HepG2 (cell line): Measurements from ENCODE around the gene MDM4. TPM values are rescaled to one million over a fixed set of nuclear protein-coding genes. Genes with fewer than 3 reads are reported as not detected.

ENCODE experiments used
- DNMT3B ChIP-seq: conservative IDR thresholded peaks from 2 replicates; pipeline ENCODE4 v1.6.1; 2016; ENCODE audit warnings: missing biosample characterization, control low read depth
- GATAD1 ChIP-seq: IDR thresholded peaks from 2 replicates; pipeline ENCODE4 v1.6.1; 2016; ENCODE audit warnings: missing genetic modification reagents, missing compliant biosample characterization
- ISL2 ChIP-seq: sonication (generic); formaldehyde crosslinking; IDR thresholded peaks from 2 replicates; pipeline ENCODE4 v1.5.0; 2020; ENCODE audit warnings: missing genetic modification reagents
- KDM1A ChIP-seq: IDR thresholded peaks from 2 replicates; pipeline ENCODE4 v1.6.1; 2016; ENCODE audit warnings: missing compliant biosample characterization
- KLF16 ChIP-seq, 2 experiments: sonication (generic) in 1 of 2; formaldehyde crosslinking in 1 of 2; IDR thresholded peaks; 2 replicates each; pipeline versions ENCODE4 v1.6.1 to v1.8.0; 2016 to 2023; ENCODE audit warnings: missing genetic modification reagents in 2 of 2, missing compliant biosample characterization in 1 of 2
- KLF6 ChIP-seq: IDR thresholded peaks from 2 replicates; pipeline ENCODE4 v1.8.0; 2016; ENCODE audit warnings: missing biosample characterization, missing genetic modification reagents
- KLF9 ChIP-seq: IDR thresholded peaks from 2 replicates; pipeline ENCODE4 v1.6.1; 2016; ENCODE audit warnings: low read depth
- MIXL1 ChIP-seq: IDR thresholded peaks from 2 replicates; pipeline ENCODE4 v1.6.1; 2016
- MXD4 ChIP-seq: IDR thresholded peaks from 2 replicates; pipeline ENCODE4 v1.6.1; 2016; ENCODE audit warnings: mild to moderate bottlenecking, missing biosample characterization, missing genetic modification reagents
- RELA ChIP-seq: sonication (generic); formaldehyde crosslinking; IDR thresholded peaks from 2 replicates; pipeline ENCODE4 v1.4.0; 2020; ENCODE audit warnings: missing genetic modification reagents
- ZC3H4 ChIP-seq: sonication (generic); formaldehyde crosslinking; IDR thresholded peaks from 2 replicates; pipeline ENCODE4 v1.4.0; 2020; ENCODE audit warnings: missing genetic modification reagents, borderline replicate concordance
- ZFP90 ChIP-seq: sonication (generic); formaldehyde crosslinking; IDR thresholded peaks from 2 replicates; pipeline ENCODE4 v1.8.0; 2022; ENCODE audit warnings: missing genetic modification reagents, mild to moderate bottlenecking, inconsistent platforms, borderline replicate concordance
- ZKSCAN5 ChIP-seq: sonication (generic); formaldehyde crosslinking; IDR thresholded peaks from 2 replicates; pipeline ENCODE4 v1.5.1; 2020; ENCODE audit warnings: mild to moderate bottlenecking, missing genetic modification reagents
- ZNF383 ChIP-seq: sonication (generic); formaldehyde crosslinking; IDR thresholded peaks from 2 replicates; pipeline ENCODE4 v1.4.0; 2020; ENCODE audit warnings: missing genetic modification reagents, mild to moderate bottlenecking, borderline replicate concordance
- ZNF75D ChIP-seq: sonication (generic); formaldehyde crosslinking; IDR thresholded peaks from 2 replicates; pipeline ENCODE4 v1.8.1; 2023; ENCODE audit warnings: missing genetic modification reagents, mild to moderate bottlenecking, borderline replicate concordance
- ZNF879 ChIP-seq: sonication (generic); formaldehyde crosslinking; IDR thresholded peaks from 2 replicates; pipeline ENCODE4 v1.8.1; 2023; ENCODE audit warnings: missing genetic modification reagents
- ZZZ3 ChIP-seq: sonication (generic); formaldehyde crosslinking; IDR thresholded peaks from 2 replicates; pipeline ENCODE4 v1.4.0; 2020; ENCODE audit warnings: missing genetic modification reagents, mild to moderate bottlenecking, borderline replicate concordance
- polyA plus RNA-seq, 8 experiments: library from polyadenylated mRNA; depleted of rRNA in 3 of 8; stranded (reverse) in 7 of 8; unstranded in 1 of 8; fragments of >200 nt; fragmentation: Illumina TruSeq in 4 of 8; extraction: Trizol in 4 of 8; gene quantifications; 2 replicates each; pipeline versions ENCODE4 v1.2.1 to v1.2.3, GENCODE V29; 2011 to 2016; ENCODE audit warnings: low read depth in 4 of 8, missing spikeins in 1 of 8, mixed read lengths in 1 of 8; ENCODE audit not compliant: insufficient read depth in 1 of 8
- total RNA-seq, 5 experiments: library from RNA; depleted of rRNA; stranded (reverse); fragments of >200 nt; fragmentation: Illumina TruSeq; extraction: Trizol; gene quantifications; 2 replicates each; pipeline ENCODE4 v1.2.3, GENCODE V29; 2016; ENCODE audit warnings: low read depth in 1 of 5
- TF ChIP-seq, protein P1 (sequence below), 2 experiments: sonication (generic) in 1 of 2; formaldehyde crosslinking in 1 of 2; IDR thresholded peaks; 2 replicates each; pipeline versions ENCODE4 v1.4.0 to v1.6.1; 2018 to 2020; ENCODE audit warnings: missing genetic modification reagents in 2 of 2, borderline replicate concordance in 1 of 2, low read depth in 1 of 2, mild to moderate bottlenecking in 1 of 2, missing biosample characterization in 1 of 2
- TF ChIP-seq, protein P2 (sequence below): sonication (generic); formaldehyde crosslinking; IDR thresholded peaks from 2 replicates; pipeline ENCODE4 v1.9.0; 2021; ENCODE audit warnings: missing genetic modification reagents, mild to moderate bottlenecking, borderline replicate concordance
- TF ChIP-seq, protein P3 (sequence below): IDR thresholded peaks from 2 replicates; pipeline ENCODE4 v1.6.1; 2012; ENCODE audit warnings: low read depth, low read length, improper control_type of control experiment
- TF ChIP-seq, protein P4 (sequence below): sonication (generic); formaldehyde crosslinking; IDR thresholded peaks from 2 replicates; pipeline ENCODE4 v1.8.1; 2023; ENCODE audit warnings: mild to moderate bottlenecking, inconsistent platforms, moderate library complexity, missing genetic modification reagents, borderline replicate concordance
- TF ChIP-seq, protein P5 (sequence below): sonication (generic); formaldehyde crosslinking; IDR thresholded peaks from 2 replicates; pipeline ENCODE4 v1.8.0; 2022; ENCODE audit warnings: mild to moderate bottlenecking, missing genetic modification reagents; ENCODE audit not compliant: insufficient replicate concordance
- TF ChIP-seq, protein P6 (sequence below): sonication (generic); formaldehyde crosslinking; IDR thresholded peaks from 2 replicates; pipeline ENCODE4 v1.8.1; 2023; ENCODE audit warnings: mild to moderate bottlenecking, missing genetic modification reagents

Gene MDM4
- total and polyA plus RNA-seq, 2 of the 13 experiments (the other 11 are each of a cell fraction or from before 2014, with no cell fraction given): 14.9 to 19.0 TPM

DNA sequence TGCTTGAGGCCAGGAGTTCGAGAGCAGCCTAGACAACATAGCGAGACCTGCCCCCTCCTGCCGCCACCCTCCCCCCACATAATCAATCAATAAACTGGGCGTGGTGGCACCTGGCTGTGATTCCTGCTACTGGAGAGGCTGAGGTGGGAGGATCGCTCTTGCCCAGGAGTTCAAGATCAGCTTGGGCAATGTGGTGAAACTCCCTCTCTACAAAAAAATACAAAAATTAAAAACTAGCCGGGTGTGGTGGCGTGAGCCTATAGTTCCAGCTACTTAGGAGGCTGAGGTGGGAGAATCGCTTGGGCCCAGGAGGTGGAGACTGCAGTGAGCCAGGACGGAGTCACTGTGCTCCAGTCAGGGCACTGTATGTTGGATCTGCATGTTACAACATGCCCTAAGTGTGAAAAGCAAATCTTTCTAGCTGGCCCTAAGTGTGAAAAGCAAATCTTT lies 7.0 kb upstream of the MDM4 start (continued):
- TF ChIP-seq ZZZ3: no peak
- TF ChIP-seq, protein P1, sequence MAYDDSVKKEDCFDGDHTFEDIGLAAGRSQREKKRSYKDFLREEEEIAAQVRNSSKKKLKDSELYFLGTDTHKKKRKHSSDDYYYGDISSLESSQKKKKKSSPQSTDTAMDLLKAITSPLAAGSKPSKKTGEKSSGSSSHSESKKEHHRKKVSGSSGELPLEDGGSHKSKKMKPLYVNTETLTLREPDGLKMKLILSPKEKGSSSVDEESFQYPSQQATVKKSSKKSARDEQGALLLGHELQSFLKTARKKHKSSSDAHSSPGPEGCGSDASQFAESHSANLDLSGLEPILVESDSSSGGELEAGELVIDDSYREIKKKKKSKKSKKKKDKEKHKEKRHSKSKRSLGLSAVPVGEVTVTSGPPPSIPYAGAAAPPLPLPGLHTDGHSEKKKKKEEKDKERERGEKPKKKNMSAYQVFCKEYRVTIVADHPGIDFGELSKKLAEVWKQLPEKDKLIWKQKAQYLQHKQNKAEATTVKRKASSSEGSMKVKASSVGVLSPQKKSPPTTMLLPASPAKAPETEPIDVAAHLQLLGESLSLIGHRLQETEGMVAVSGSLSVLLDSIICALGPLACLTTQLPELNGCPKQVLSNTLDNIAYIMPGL (CRISPR knock-in tag; IDR thresholded peaks at IDR 0.05; ENCODE audit: borderline replicate concordance in 1 of 2, low read depth in 1 of 2): no peak
- TF ChIP-seq, protein P2, sequence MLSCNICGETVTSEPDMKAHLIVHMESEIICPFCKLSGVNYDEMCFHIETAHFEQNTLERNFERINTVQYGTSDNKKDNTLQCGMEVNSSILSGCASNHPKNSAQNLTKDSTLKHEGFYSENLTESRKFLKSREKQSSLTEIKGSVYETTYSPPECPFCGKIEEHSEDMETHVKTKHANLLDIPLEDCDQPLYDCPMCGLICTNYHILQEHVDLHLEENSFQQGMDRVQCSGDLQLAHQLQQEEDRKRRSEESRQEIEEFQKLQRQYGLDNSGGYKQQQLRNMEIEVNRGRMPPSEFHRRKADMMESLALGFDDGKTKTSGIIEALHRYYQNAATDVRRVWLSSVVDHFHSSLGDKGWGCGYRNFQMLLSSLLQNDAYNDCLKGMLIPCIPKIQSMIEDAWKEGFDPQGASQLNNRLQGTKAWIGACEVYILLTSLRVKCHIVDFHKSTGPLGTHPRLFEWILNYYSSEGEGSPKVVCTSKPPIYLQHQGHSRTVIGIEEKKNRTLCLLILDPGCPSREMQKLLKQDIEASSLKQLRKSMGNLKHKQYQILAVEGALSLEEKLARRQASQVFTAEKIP (CRISPR knock-in tag): no peak
- no peak for TF ChIP-seq ZNF879
- TF ChIP-seq DNMT3B: no peak
- TF ChIP-seq ZKSCAN5: no peak
- TF ChIP-seq, protein P3, sequence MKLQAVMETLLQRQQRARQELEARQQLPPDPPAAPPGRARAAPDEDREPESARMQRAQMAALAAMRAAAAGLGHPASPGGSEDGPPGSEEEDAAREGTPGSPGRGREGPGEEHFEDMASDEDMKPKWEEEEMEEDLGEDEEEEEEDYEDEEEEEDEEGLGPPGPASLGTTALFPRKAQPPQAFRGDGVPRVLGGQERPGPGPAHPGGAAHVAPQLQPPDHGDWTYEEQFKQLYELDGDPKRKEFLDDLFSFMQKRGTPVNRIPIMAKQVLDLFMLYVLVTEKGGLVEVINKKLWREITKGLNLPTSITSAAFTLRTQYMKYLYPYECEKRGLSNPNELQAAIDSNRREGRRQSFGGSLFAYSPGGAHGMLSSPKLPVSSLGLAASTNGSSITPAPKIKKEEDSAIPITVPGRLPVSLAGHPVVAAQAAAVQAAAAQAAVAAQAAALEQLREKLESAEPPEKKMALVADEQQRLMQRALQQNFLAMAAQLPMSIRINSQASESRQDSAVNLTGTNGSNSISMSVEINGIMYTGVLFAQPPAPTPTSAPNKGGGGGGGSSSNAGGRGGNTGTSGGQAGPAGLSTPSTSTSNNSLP: no peak
- TF ChIP-seq, protein P4, sequence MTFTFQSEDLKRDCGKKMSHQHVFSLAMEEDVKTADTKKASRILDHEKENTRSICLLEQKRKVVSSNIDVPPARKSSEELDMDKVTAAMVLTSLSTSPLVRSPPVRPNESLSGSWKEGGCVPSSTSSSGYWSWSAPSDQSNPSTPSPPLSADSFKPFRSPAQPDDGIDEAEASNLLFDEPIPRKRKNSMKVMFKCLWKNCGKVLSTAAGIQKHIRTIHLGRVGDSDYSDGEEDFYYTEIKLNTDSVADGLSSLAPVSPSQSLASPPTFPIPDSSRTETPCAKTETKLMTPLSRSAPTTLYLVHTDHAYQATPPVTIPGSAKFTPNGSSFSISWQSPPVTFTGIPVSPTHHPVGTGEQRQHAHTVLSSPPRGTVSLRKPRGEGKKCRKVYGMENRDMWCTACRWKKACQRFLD (CRISPR knock-in tag): no peak
- TF ChIP-seq, protein P5, sequence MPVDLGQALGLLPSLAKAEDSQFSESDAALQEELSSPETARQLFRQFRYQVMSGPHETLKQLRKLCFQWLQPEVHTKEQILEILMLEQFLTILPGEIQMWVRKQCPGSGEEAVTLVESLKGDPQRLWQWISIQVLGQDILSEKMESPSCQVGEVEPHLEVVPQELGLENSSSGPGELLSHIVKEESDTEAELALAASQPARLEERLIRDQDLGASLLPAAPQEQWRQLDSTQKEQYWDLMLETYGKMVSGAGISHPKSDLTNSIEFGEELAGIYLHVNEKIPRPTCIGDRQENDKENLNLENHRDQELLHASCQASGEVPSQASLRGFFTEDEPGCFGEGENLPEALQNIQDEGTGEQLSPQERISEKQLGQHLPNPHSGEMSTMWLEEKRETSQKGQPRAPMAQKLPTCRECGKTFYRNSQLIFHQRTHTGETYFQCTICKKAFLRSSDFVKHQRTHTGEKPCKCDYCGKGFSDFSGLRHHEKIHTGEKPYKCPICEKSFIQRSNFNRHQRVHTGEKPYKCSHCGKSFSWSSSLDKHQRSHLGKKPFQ (CRISPR knock-in tag): no peak
- TF ChIP-seq ISL2 (CRISPR knock-in tag): no peak
- TF ChIP-seq KLF6: no peak
- no peak for TF ChIP-seq MIXL1 (CRISPR knock-in tag)
- TF ChIP-seq, protein P6, sequence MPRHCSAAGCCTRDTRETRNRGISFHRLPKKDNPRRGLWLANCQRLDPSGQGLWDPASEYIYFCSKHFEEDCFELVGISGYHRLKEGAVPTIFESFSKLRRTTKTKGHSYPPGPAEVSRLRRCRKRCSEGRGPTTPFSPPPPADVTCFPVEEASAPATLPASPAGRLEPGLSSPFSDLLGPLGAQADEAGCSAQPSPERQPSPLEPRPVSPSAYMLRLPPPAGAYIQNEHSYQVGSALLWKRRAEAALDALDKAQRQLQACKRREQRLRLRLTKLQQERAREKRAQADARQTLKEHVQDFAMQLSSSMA: no peak
- no peak for TF ChIP-seq GATAD1 (CRISPR knock-in tag)
- TF ChIP-seq ZC3H4 (CRISPR knock-in tag): no peak
- no peak for TF ChIP-seq RELA (CRISPR knock-in tag)
- TF ChIP-seq ZNF75D: no peak
- TF ChIP-seq MXD4 (CRISPR knock-in tag): no peak
- peak; percentile 56; the same call in 1 of the 2 replicates for TF ChIP-seq KDM1A (CRISPR knock-in tag)
- no peak for TF ChIP-seq KLF9 (CRISPR knock-in tag)
- no peak for TF ChIP-seq ZNF383
- no peak for TF ChIP-seq KLF16 (CRISPR knock-in tag; IDR thresholded peaks at IDR 0.05)
- no peak for TF ChIP-seq ZFP90 (CRISPR knock-in tag)
